HG02642 (cell line): Measurements from ENCODE around the gene CD55.
A peak's percentile ranks its signal among the peaks of the same experiment; 100 is the strongest.

Source experiments
- ATAC-seq: cut with Tn5 transposase; IDR thresholded peaks from one replicate; pipeline ENCODE4 v1.9.1; 2021; ENCODE audit warnings: mild to moderate bottlenecking; ENCODE audit not compliant: unreplicated experiment, poor library complexity

The CD55 gene

DNA sequence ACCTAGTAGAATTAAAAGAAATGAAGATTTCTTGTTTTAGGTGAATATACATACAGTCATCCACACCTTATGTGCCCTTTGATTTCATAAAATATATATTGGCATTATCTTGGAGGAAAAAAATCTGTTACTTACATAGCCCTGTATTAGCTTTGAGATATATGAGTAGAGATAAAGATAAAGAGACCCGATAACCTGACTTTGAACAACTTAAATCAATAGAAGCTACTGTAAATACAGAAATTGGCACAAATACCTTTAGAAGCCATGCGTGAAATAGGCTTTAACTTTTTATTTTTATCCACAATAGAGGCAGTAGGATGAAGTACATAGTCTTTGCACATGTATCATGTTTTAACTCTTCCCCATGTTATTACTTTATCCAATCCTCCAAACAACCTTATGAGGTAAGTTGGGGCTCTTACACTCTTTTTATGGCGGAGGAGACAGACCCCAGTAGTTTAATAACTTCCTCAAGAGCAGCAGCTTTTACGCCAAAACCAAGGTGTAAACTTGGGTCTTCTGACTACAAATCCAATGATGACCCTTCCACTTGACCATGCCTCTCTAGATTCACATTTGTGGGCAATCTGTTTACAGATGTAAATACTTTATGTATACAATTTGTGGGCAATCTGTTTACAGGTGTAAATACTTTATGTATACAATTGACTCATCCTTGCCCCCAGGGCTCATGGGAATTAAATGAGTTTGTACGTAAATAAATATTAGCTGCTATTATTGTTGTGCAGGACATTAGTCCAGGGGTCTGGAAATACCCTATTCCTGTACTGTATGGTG lies 2.1 kb downstream of the CD55 start:
- ATAC-seq: no peak

DNA sequence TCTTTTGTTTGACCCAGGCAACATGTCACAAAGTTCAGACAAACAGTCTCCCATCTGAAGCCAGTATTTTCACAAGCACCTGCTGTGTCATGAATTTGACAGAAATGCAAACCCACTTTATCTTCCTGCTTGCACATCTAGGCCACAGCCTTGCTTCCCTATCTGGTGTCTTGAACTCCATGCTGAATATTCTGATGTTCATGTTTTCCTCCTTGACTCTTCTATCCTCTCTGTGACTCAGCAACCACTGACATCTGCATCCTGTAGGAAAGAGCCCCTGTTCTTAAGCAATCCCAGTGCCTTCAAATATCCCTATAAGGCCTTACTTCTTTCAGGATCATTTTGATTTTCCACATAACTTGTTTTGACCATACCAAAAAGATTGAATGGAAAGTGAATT lies 6.5 kb downstream of the CD55 start:
- ATAC-seq: no peak

DNA sequence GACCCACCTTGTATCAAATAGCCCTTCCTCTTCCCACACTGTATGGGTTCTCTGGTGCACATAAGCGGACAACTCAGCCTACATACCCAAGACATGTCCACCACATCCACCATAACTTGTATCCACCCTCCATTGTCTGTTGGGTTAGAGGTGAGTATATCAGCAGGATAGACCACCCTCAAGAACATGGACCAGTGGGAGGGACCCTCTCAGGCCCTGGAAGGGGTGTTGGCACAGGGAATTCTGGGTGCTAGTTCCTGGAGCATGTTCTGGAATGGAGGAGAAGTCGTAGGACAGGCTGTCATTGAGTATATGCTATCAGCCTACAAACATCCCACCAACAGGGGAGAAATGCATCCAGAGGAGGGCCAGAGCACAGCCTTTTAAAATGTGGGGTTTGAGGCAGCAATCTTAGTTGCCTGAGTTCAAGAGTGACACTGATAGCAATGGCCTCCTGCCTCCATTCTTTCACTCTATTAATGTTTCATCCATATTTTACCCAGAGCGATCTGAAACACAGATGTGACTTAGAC lies 7.5 kb downstream of the CD55 start:
- no peak for ATAC-seq

DNA sequence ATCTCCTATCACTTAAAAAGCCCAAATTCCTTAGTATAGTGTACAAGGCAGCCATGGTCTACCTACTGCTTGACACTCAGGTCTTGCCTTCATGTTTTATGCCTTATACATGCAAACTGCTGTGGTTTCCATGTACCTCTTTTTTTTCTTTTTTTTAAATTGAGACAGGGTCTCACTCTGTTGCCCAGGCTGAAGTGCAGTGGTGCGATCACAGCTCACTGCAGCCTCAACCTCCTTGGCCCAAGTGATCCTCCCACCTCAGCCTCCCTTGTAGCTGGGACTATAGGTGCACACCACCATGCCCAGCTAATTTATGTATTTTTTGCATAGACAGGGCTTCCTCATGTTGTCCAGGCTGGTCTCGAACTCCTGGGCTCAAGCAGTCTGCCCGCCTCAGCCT lies 8.0 kb downstream of the CD55 start:
- no peak for ATAC-seq

DNA sequence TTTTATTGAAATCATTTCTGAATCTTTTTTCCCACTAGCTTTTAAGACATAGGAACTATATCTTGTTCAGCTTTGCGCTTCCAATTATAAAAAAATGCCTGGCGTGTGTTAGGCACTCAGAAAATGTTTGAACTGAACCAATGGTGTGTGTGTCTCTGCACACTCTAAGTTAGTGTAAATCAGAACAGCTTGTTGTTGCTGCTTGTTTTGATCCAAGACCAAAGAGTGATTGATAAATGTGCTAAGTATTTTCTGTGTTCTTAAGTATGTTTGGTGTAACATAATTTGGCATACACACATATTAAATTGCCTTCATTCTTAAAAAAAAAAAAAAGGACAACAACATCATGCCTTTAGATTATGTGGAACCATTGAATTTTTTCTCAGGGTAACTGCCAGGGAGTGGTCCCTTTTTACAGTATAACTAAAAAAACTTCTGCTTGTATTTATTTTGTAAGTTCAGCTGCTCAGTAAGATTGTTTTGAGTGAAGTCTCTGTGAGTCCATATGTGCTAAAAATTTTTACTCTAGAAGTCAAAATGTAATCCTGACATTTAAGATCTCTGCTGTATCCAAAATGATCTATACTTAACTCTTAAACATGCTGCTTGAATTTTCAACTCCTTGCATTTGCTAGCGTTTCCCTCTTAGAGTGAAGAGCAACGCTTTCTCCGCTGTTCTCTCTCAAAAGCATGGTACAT lies 8.7 kb downstream of the CD55 start:
- ATAC-seq: no peak

DNA sequence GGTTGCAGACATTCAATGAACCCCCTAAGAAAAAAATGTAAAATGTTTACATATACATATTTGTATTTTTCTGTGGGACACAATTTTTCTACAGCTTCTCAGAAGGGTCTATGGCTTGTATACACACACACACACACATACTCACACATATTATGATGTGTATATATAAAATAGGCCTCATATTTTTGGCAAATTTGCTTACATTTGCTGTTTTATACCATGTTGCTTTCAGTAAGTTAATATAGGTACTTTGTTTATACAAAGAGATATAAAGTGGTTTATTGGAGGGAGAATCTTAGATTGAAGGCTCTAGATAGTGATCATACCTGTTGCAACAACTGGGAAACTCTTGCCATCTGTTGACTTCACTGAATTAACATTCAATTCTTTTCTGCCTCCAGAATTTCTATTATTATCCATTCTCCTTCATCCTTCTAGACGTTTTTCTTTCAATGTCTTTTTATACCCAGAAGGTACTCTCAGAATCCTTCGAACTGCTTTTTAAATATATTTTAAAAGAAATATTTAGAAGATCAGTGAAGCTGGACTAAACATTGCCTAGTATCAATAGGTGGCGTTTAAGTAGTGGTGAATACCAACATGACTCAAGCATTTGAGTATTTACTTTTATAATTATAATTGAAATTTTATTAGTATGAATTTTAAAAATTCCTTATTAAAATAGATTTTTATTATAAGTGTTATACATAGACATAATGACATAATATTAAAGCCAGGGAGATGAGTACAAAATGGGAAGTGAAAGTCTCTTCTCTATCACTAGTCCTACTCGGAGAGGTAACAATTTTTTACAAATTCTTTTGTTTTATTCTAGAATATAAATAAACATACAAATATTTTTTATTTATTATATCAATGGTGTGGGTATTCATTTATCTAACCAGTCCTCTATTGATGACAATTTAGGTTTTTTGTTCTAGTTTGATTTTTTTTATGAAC lies 10.2 kb downstream of the CD55 start:
- ATAC-seq: no peak

DNA sequence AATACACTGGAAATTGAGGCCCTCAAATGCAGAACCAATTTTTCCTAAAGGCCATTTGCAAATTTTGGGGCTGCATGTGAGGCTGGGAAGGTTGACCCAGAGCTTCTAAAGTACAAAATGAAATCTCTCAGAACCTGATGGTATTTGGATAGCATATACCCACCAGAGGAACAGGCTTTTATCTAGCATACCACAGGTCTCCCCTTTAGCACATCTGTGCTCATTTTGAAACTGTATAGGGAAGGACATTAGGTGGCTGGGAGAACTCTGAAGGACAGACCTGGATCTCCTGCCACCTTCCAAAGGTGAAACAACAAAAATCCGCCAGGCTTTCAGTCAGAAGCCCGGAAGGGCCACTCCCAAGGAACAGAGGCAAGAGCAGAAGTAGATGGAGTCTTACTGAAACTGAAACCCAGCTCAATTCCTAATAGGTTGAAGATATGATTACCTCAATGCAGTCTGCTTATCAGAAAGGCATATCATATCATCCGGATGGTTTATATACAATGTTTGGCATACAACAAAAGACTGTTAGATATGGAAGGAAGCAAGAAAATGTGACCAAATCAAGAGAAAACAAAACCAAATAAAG lies 11.6 kb downstream of the CD55 start:
- ATAC-seq: no peak

DNA sequence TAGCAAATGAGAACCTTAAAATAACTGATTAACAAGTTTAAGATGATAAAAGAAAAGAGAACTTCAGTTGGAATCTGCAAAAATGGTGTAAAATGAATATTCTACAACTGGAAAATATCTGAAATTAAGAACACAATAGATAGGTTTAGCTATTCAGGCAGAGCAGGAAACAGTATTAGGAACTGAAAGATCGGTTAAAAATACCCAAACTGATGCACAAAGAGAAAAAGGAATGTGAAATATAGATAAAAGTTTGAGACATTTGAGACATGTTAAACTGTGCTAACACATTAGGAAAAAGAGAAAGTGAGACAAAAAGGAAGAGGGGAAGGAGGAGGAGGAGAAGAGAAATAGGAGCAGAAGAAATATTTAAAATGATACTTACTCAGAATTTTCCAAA lies 12.1 kb downstream of the CD55 start:
- ATAC-seq: no peak

DNA sequence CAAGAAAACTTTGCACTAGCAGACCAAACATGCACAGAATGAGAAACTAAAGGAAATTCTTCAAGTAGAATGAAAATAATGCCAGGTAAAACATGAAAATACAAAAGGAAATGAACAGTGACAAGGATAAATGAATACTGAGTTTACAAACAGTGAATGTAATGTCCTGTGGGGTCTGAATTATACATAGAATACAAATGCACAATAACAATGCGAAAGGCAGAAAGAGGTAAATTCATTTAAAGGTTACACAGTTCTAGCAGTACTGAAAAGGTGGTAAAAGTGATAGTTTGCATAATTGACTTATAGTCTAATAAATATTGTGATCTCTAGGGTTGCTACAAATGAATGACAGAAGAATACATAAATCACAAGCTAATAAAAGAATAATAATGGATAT lies 12.9 kb downstream of the CD55 start:
- no peak for ATAC-seq

DNA sequence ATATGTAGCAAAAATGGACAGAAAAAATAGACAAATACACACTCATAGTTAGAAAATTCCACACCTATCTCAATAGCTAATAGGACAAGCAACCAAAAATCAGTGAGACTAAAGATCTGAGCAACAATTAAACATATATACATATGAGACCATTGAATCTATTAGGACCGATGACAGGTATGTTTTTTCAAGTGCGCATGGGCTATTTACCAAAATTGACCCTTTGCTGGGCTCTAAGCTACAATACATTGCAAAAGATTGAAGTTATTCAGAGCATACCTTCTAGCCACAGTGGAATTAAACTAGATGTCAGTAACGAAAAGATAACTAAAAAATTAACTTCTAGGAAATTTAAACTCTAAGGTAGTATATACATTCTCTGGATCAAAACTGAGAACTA lies 13.7 kb downstream of the CD55 start:
- no peak for ATAC-seq

DNA sequence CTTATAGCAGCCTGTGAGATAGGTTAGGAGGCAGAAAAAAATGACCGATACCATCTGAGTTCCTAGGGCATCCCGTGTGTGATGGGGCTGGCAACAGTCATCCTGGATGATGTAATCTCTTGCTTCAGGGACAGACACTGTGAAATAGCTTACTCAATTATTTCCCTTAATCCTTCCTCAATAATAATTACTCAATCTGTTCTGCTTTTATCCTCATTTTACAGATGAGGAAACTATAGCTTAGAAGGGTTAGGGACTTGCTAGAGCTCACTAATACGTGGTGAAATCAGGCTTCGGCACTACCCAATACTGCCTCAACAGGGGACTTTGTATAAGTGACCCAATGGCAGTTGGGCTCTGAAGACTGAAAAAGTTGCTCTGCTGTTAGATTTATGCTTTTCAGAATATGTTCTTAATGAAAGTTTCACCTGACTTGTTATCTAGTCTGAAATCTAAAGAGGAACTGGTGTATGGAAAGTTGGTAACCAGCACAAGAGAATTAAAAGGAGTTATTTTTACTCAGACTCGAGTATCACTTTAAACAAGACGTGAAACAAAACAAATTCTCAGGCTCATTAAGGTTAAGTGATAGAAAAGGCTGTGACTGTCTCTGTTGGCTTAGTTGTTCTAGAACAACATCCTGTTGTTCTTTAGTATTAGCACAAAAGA lies 14.4 kb downstream of the CD55 start:
- ATAC-seq: peak; percentile 71

DNA sequence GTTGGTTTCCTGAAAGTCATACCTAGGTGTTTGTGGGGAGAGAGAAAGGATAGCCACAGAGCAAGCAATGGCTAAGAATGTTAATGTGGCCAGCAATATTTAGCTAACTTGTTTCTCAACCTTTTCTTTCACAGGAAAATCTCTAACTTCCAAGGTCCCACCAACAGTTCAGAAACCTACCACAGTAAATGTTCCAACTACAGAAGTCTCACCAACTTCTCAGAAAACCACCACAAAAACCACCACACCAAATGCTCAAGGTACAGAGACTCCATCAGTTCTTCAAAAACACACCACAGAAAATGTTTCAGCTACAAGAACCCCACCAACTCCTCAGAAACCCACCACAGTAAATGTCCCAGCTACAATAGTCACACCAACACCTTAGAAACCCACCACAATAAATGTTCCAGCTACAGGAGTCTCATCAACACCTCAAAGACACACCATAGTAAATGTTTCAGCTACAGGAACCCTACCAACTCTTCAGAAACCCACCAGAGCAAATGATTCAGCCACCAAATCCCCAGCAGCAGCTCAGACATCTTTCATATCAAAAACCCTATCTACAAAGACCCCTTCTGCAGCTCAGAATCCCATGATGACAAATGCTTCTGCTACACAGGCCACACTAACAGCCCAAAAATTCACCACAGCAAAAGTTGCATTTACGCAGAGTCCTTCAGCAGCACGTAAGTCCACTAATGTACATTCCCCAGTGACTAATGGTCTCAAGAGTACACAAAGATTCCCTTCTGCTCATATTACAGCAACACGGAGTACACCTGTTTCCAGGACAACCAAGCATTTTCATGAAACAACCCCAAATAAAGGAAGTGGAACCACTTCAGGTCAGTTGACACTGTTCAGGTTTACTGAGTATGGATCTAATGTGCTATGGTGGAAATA lies 15.3 kb downstream of the CD55 start:
- ATAC-seq: peak; percentile 63

DNA sequence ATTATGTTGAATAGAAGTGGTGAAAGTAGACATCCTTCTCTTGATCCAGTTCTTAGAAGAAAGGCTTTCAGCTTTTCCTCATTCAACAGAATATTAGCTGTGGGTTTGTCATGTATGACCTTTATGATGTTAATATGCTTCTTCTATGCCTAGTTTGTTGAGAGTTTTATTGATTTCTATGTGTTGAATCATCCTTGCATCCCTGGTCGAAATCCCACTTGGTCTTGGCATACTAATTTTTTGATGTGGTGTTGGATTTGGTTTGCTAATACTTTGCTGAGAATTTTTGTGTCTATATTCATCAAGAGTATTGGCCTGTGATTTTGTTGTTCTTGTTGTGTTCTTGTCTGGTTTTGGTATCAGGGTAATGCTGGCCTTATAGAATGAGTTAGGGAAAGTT lies 20.9 kb downstream of the CD55 start:
- ATAC-seq: no peak

DNA sequence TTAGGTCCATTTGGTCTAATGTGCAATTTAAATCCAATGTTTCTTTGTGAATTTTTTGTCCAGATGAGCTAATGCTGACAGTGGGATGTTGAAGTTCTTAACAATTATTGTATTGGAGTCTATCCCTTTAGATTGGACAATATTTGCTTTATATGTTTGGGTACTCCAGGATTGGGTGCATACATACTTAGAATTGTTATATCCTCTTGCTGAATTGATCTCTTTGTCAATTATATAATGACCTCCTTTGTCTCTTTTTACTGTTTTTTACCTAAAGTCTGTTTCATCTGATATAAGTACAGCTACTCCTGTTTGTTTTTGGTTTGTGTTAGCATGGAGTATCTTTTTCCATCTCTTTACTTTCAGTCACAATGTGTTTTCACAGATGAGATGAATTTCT lies 22.2 kb downstream of the CD55 start:
- no peak for ATAC-seq

DNA sequence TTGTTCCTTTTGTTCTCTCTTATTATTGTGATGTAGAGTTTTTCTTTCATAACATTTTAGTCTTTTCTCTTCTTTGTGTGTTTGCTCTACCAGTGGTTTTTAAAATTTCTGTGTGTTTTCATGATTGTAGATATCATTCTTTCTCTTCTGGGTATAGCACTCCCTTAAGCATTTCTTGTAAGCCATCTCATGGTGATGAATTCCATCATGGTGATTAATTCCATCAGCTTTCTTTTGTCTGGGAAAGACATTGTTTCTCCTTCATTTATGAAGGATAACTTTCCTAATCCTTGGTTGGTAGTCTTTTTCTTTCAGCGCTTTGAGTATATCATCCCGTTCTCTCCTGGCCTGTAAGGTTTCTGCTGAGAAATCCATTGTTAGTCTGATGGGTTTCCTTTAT lies 22.7 kb downstream of the CD55 start:
- ATAC-seq: no peak

DNA sequence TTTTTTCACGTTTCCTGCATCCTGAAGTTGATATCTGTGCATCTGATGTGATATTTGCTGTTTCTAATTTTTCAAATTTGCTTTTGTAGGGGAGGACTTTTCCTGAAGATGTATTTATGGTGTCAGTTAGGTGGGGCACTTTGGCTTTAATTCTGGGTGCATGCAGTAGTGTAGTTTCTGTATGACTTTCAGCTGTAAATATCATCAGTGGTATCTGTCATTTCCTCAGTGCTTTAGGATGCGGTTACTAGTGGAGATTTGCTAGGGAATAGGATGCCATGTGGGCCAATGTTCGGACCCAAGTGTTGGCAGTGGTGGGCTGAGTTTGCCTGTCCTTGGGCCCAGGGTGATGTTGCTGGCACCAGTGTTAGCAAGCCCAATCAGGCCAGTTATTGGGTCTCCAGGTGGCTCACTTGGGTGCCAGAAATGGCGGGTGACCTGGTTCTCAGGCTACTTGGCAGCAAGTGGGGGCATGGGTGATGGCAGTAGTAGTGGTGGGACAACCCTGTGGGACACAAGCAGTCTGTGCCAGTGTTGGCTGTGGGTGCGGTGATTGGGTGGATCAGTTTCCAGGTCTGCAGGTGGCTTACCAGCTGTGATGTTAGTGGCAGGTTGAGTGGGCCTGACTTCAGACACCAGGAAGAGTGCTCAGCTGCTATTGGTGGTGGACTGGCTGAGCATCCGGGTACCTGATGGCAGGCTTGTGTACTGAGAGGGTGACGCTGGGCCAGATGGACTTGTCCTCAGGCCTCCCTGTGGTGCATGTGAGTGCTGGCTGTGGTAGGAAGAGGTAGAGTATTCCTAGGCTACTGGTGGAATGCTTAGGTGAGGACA lies 24.4 kb downstream of the CD55 start:
- ATAC-seq: no peak

DNA sequence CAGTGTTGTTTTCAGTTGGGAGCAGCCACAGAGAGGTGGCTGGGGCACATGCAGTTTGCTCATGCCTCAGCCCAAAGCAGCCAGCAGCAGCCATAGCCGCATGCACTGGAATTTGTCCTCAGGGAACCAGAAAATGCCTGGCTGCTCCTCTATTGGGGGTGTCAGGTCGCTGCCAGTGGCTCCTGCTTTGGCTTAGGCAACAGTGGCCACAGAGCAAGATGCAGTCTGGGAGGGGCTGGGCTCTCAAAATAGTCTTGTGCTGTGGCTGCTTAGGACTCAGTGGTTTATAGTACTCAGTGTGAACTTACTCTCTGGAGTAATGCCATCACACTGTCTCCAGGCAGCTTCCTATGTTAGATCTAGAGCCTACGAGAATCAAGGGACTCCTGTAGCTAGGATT lies 25.0 kb downstream of the CD55 start:
- no peak for ATAC-seq

DNA sequence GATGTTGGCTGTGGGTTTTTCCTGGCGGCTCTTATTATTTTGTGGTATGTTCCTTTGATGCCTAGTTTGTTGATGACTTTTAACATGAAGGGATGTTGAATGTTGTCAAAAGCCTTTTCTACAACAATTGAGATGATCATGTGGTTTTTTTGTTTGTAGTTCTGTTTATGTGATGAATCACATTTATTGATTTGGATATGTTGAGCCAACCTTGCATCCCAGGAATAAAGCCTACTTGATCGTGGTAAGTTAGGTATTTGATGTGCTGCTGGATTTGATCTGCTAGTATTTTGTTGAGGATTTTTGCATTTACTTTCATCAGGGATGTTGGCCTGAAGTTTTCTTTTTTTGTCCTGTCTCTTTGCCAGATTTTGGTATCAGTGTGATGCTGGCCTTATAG lies 28.5 kb downstream of the CD55 start:
- ATAC-seq: no peak
